ENCODE data around the gene GNAL. TPM values are rescaled to one million over a fixed set of nuclear protein-coding genes. Genes with fewer than 3 reads are reported as not detected.
"Not testable (repeated sequence)": the region's sequence is repeated elsewhere in the genome, so short reads cannot be mapped to it uniquely, and the experiment has no call there.

Gene GNAL
- total RNA-seq, 1 donor from 2014 or later, result 1.3 TPM

GRCh38 chr18:11866764-11867163, 177.7 kb downstream of the GNAL start:
- DNase-seq (ENCODE audit: low spot score) (no peak), ATAC-seq (no peak)

GRCh38 chr18:11868230-11868629, 179.2 kb downstream of the GNAL start:
- DNase-seq (ENCODE audit: low spot score) (no peak), ATAC-seq (no peak)

- ATAC-seq, result no peak
- no peak for DNase-seq (ENCODE audit: low spot score)
These were observed 182.4 kb downstream of the GNAL start for GRCh38 chr18:11871501-11871900.

- peak; percentile 95 for ATAC-seq
These were observed 183.5 kb downstream of the GNAL start for GRCh38 chr18:11872479-11873136.

GRCh38 chr18:11873670-11874340, 184.7 kb downstream of the GNAL start:
- ATAC-seq (no peak), DNase-seq (ENCODE audit: low spot score) (peak; percentile 45)

More at GRCh38 chr18:11872479-11873136, 183.5 kb downstream of the GNAL start:
- DNase-seq (ENCODE audit: low spot score), result peak; percentile 49

GRCh38 chr18:11874676-11875075, 185.6 kb downstream of the GNAL start:
- peak; percentile 21 for DNase-seq (ENCODE audit: low spot score)

GRCh38 chr18:11877497-11878135, 188.6 kb downstream of the GNAL start:
- DNase-seq (ENCODE audit: low spot score) (peak; percentile 32), ATAC-seq (no peak)

More at GRCh38 chr18:11874676-11875075, 185.6 kb downstream of the GNAL start:
- ATAC-seq, result no peak

GRCh38 chr18:11880586-11881304, 191.7 kb downstream of the GNAL start:
- DNase-seq (ENCODE audit: low spot score) (no peak), ATAC-seq (no peak)

GRCh38 chr18:11882636-11883035, 193.6 kb downstream of the GNAL start:
- DNase-seq (ENCODE audit: low spot score) (no peak), ATAC-seq (no peak)

GRCh38 chr18:11883153-11883552, 194.1 kb downstream of the GNAL start:
- ATAC-seq (no peak), DNase-seq (ENCODE audit: low spot score) (no peak)

GRCh38 chr18:11884396-11885030, 195.4 kb downstream of the GNAL start:
- ATAC-seq (no peak), DNase-seq (ENCODE audit: low spot score) (no peak)

- peak; percentile 98 for ATAC-seq
- peak; percentile 74 for DNase-seq (ENCODE audit: low spot score)
These were observed 196.3 kb downstream of the GNAL start for GRCh38 chr18:11885278-11885947.

GRCh38 chr18:11886577-11887110, 197.6 kb downstream of the GNAL start:
- DNase-seq (ENCODE audit: low spot score), result no peak
- no peak for ATAC-seq

GRCh38 chr18:11887328-11888128, 198.5 kb downstream of the GNAL start:
- DNase-seq (ENCODE audit: low spot score) (no peak), ATAC-seq (no peak)

GRCh38 chr18:11888726-11889125, 199.7 kb downstream of the GNAL start:
- no peak for DNase-seq (ENCODE audit: low spot score)
- no peak for ATAC-seq

GRCh38 chr18:11889284-11889683, 200.2 kb downstream of the GNAL start:
- ATAC-seq (no peak), DNase-seq (ENCODE audit: low spot score) (no peak)

- no peak for DNase-seq (ENCODE audit: low spot score)
- no peak for ATAC-seq
These were observed 202.7 kb downstream of the GNAL start for GRCh38 chr18:11891737-11892136.

- ATAC-seq; DNase-seq (ENCODE audit: low spot score): not testable (repeated sequence)
These were observed 203.4 kb downstream of the GNAL start for GRCh38 chr18:11892438-11892837.

- no peak for DNase-seq (ENCODE audit: low spot score)
- ATAC-seq, result no peak
These were observed 208.7 kb downstream of the GNAL start for GRCh38 chr18:11897781-11898180.
